Activated CD4-positive, alpha-beta T cell treated with anti-CD3 and anti-CD28 coated beads, Interleukin-2, amount 10 ng/mL, durations not matched to agents 24 days and 14 days (primary cell): Measurements from ENCODE around the gene POLE. TPM values are rescaled to one million over a fixed set of nuclear protein-coding genes. Genes with fewer than 3 reads are reported as not detected.

ENCODE experiments used
- DNase-seq: peaks from one replicate; pipeline ENCODE4 v3.0.0; 2022
- H3K27ac Mint-ChIP-seq: one replicate; pipeline ENCODE4 v1.8.0; 2022; ENCODE audit warnings: mild to moderate bottlenecking, mixed read lengths
- H3K27me3 Mint-ChIP-seq: one replicate; pipeline ENCODE4 v1.8.0; 2022; ENCODE audit warnings: mixed read lengths
- H3K36me3 Mint-ChIP-seq: one replicate; pipeline ENCODE4 v1.8.0; 2022; ENCODE audit warnings: low read depth, mild to moderate bottlenecking, mixed read lengths
- H3K4me1 Mint-ChIP-seq: one replicate; pipeline ENCODE4 v1.8.0; 2021; ENCODE audit warnings: mixed read lengths
- H3K4me3 Mint-ChIP-seq: one replicate; pipeline ENCODE4 v1.8.0; 2022; ENCODE audit warnings: mild to moderate bottlenecking, moderate library complexity, mixed read lengths
- H3K9me3 Mint-ChIP-seq: one replicate; pipeline ENCODE4 v1.8.0; 2021; ENCODE audit warnings: mixed read lengths
- intact Hi-C: fragments of 100-400 bp; cut with micrococcal nuclease; formaldehyde crosslinking; loops from one replicate; pipeline ENCODE4 v1.15.1; 2023
- total RNA-seq: library from RNA; stranded (reverse); gene quantifications from 2 replicates; pipeline ENCODE4 v1.2.3, GENCODE V29; 2022

POLE gene
- total RNA-seq, 1 donor from 2014 or later: 180 TPM

- Mint-ChIP-seq H3K27ac (peak overlapping the region; percentile 53), H3K4me1 (peaks cover 27% of the 10 kb centered on the region), H3K4me3 (peak overlapping the region; percentile 85), H3K36me3 (peaks cover 21% of the 10 kb centered on the region), H3K9me3 (no peaks in the 10 kb centered on the region), H3K27me3 (no peaks in the 10 kb centered on the region)
- no peak for DNase-seq
- intact Hi-C loops: loop anchor here (1.0 to 2.0 kb wide), 3 partner anchors 23 to 142 kb away; partner anchors contain the start of genes GOLGA3 and PGAM5
Observed at GRCh38 chr12:132686825-132687210, 324 bp downstream of the POLE start.

GRCh38 chr12:132685400-132685799 is 1.7 kb downstream of the POLE start:
- H3K4me1 Mint-ChIP-seq: peaks cover 27% of the 10 kb centered on the region
- no peaks in the 10 kb centered on the region for H3K27me3 Mint-ChIP-seq
- intact Hi-C loops: no loop called here

DNA sequence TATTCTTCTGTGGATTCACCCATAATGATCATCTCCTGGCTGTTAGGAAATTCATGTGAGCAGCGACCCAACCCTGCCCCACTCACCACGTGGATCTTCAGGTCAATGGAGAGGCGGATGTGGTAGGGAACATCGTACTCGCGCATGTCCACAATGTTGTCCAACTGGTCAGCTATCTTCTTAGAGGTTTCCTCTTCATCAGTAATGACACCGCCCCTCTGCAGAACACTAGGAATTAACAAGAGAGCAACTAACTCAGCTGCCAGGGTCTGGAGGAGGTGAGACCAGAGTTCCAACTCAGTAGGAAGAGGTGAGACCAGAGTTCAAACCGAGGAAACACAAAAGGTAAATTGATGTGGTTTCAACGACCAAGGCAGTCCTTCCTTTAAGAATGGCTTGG is 9.7 kb downstream of the POLE start:
- Mint-ChIP-seq H3K27ac (no peak overlapping the region), H3K36me3 (peaks cover 67% of the 10 kb centered on the region), H3K27me3 (no peaks in the 10 kb centered on the region), H3K4me1 (peaks cover 2% of the 10 kb centered on the region), H3K4me3 (no peak overlapping the region), H3K9me3 (no peaks in the 10 kb centered on the region)
- intact Hi-C loops: no loop called here
- DNase-seq: no peak

More at GRCh38 chr12:132685400-132685799, 1.7 kb downstream of the POLE start:
- H3K9me3 Mint-ChIP-seq: no peaks in the 10 kb centered on the region
- H3K4me3 Mint-ChIP-seq: peak overlapping the region; percentile 85
- peaks cover 24% of the 10 kb centered on the region for H3K36me3 Mint-ChIP-seq
- peak; percentile 66 for DNase-seq
- peak overlapping the region; percentile 56 for H3K27ac Mint-ChIP-seq

- Mint-ChIP-seq H3K9me3 (no peaks in the 10 kb centered on the region), H3K4me1 (peaks cover 6% of the 10 kb centered on the region), H3K36me3 (peaks cover 74% of the 10 kb centered on the region), H3K4me3 (no peak overlapping the region), H3K27ac (no peak overlapping the region), H3K27me3 (no peaks in the 10 kb centered on the region)
- DNase-seq: no peak
- intact Hi-C loops: no loop called here
Observed at GRCh38 chr12:132675757-132676432, 11.2 kb downstream of the POLE start.

- no peak for DNase-seq
- Mint-ChIP-seq H3K36me3 (peaks cover 69% of the 10 kb centered on the region), H3K9me3 (no peaks in the 10 kb centered on the region), H3K27me3 (no peaks in the 10 kb centered on the region), H3K4me3 (no peak overlapping the region), H3K27ac (no peak overlapping the region), H3K4me1 (peaks cover 4% of the 10 kb centered on the region)
- intact Hi-C loops: no loop called here
Observed at GRCh38 chr12:132674561-132674960, 12.6 kb downstream of the POLE start.

- no peaks in the 10 kb centered on the region for H3K27me3 Mint-ChIP-seq
- no peak overlapping the region for H3K4me3 Mint-ChIP-seq
- no peak for DNase-seq
- H3K36me3 Mint-ChIP-seq: peaks cover 69% of the 10 kb centered on the region
- H3K9me3 Mint-ChIP-seq: no peaks in the 10 kb centered on the region
- H3K4me1 Mint-ChIP-seq: peaks cover 4% of the 10 kb centered on the region
- intact Hi-C loops: no loop called here
- peak overlapping the region; percentile 37 for H3K27ac Mint-ChIP-seq
Observed at GRCh38 chr12:132673288-132674179, 13.6 kb downstream of the POLE start.

DNA sequence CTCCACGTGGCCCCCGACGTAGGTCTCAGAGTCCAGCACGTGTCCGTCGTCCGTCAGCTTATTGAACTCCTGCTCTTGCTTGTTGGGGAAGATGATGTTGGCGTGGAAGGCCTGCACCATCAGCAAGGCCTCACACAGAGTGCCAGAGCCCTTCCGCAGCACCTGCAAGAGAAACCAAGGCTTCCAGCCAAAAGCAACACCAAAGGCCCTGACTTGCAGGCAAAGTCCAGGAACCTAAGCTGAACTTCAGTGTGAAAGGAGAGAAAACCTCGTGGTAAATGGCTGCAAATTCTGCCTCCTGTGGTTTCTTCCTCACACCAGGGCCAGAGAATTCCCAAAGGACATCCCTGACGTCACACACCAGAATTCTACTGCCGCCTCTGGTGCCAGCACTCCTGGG is 14.5 kb downstream of the POLE start:
- Mint-ChIP-seq H3K4me3 (no peak overlapping the region), H3K27ac (no peak overlapping the region), H3K4me1 (peaks cover 4% of the 10 kb centered on the region), H3K9me3 (no peaks in the 10 kb centered on the region), H3K27me3 (no peaks in the 10 kb centered on the region), H3K36me3 (peaks cover 67% of the 10 kb centered on the region)
- intact Hi-C loops: no loop called here
- no peak for DNase-seq

GRCh38 chr12:132672116-132672515 is 15.0 kb downstream of the POLE start:
- peak overlapping the region; percentile 51 for H3K27ac Mint-ChIP-seq
- no peaks in the 10 kb centered on the region for H3K9me3 Mint-ChIP-seq
- no peaks in the 10 kb centered on the region for H3K27me3 Mint-ChIP-seq
- H3K4me1 Mint-ChIP-seq: peaks cover 4% of the 10 kb centered on the region
- no peak for DNase-seq
- intact Hi-C loops: no loop called here
- no peak overlapping the region for H3K4me3 Mint-ChIP-seq
- H3K36me3 Mint-ChIP-seq: peaks cover 67% of the 10 kb centered on the region

DNA sequence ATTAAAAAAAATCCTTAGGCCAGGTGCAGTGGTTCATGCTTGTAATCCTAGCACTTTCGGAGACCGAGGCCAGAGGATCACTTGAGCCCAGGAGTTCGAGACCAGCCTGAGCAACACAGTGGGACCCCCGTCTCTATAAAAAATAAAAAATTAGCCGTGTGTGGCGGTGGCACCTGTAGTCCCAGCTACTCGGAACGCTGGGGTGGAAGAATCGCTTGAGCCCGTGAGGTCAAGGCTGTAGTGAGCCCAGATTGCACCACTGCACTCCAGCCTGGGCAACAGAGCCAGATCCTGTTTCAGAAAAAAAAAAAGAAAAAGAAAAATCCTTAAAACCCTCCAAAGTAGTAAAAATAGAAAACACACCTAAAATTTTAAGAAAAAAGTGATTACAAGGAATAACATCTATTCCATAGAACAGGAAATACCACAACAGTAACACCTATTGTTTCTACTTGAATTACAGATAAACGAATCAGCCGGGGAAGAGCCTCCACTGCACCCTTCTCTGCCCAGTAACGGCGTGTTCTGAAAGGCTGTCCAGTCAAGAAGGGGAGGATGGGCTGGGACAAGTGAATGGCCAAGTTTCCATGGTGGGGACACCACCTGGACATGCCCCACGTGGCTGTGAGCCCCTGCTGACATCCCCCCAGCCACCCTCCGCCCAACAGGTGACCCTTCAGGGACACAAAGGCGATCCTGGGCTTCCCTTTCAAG is 17.8 kb downstream of the POLE start:
- peaks cover 70% of the 10 kb centered on the region for H3K36me3 Mint-ChIP-seq
- intact Hi-C loops: no loop called here
- H3K4me3 Mint-ChIP-seq: no peak overlapping the region
- no peak overlapping the region for H3K27ac Mint-ChIP-seq
- no peak for DNase-seq
- H3K27me3 Mint-ChIP-seq: no peaks in the 10 kb centered on the region
- H3K4me1 Mint-ChIP-seq: peaks cover 8% of the 10 kb centered on the region
- H3K9me3 Mint-ChIP-seq: no peaks in the 10 kb centered on the region

DNA sequence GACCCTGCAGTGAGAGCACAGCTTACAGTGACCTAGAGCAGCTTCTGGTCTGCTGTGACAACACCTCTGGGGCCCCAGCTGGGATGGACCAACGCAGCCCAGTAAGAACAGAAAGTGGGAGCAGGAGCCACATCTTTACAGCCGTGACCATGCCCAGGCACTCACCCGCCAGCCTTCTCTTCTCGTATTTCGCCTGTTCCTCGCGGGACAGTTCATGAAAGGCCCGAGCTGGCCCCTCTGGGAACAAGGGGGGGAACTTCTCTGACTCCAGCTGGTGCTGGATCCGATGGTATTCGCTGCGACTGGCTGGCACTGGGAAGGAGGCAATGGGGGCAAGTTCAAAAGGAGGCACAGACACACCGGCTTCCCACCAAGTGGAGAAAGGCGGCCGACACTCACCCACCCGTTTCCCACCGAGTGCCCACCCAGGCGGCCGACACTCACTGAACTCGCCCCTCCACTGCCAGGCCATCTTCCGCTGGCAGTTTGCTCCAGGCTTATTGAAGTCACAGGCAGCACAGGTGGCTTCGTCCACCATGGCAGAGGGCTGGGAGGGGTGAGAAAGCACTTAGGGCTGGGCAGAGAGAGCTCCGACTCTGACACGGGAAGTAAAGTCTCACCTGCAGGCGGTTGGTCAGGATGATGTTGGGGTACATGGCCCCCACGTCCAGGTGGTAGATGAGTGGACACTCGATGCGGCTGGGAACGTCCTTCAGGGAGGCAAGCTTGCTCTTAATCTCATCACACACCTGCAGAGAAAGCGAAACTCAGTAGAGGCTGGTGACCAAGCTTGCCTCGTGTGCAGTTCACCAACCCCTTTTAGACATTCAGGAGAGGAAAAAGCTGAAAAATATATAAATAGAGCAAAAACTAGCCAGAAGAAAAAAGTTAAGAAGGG is 18.7 kb downstream of the POLE start:
- Mint-ChIP-seq H3K4me1 (peaks cover 11% of the 10 kb centered on the region), H3K36me3 (peaks cover 69% of the 10 kb centered on the region), H3K4me3 (no peak overlapping the region), H3K9me3 (no peaks in the 10 kb centered on the region), H3K27me3 (no peaks in the 10 kb centered on the region), H3K27ac (no peak overlapping the region)
- DNase-seq: no peak
- intact Hi-C loops: no loop called here

DNA sequence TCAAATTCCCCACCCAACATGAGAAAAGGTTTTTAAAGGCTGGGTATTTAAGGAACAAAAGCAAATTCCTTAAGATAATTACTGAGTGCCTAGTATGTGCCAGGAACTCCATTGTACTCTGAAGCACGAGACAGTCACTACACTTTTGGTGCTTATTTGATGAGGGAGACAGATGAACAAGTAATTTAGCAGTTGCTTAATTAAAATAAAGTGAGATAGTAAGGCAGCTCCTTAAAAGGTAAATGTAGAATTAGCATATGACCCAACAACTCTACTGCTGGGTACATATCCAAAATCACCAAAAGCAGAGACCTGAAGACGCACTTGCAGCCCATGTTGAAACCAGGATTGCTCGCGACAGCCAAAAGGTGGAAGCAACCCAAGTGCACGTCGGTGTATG is 21.3 kb downstream of the POLE start:
- peaks cover 75% of the 10 kb centered on the region for H3K36me3 Mint-ChIP-seq
- H3K4me3 Mint-ChIP-seq: no peak overlapping the region

DNA sequence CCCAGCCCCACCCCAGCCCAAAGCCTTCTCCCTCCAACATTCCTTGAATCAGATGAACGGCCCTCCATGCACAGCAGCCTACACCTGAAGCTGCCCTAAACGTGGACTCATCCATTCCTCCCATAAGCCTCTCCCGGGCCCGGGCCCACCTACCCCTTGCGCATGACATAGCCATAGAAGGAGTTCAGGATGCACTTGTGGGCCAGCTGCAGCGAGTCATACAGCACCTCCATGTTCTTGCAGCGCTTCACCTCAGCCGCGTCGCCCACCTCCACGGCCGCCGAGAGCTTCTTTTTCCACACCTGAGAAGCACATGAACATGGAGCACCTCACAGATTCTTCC is 22.0 kb downstream of the POLE start:
- Mint-ChIP-seq H3K4me3 (no peak overlapping the region), H3K9me3 (no peaks in the 10 kb centered on the region), H3K4me1 (peaks cover 31% of the 10 kb centered on the region), H3K27me3 (no peaks in the 10 kb centered on the region), H3K36me3 (peaks cover 78% of the 10 kb centered on the region), H3K27ac (no peak overlapping the region)
- intact Hi-C loops: no loop called here
- DNase-seq: no peak

More for the DNA sequence above, 21.3 kb downstream of the POLE start:
- DNase-seq: no peak
- Mint-ChIP-seq H3K27me3 (no peaks in the 10 kb centered on the region), H3K4me1 (peaks cover 24% of the 10 kb centered on the region), H3K9me3 (no peaks in the 10 kb centered on the region), H3K27ac (no peak overlapping the region)
- intact Hi-C loops: no loop called here
